Neuronal stem cell (in vitro differentiated cells): ENCODE results near the gene GIGYF1.

Source experiments
- DNase-seq: peaks from one replicate; pipeline ENCODE4 v3.0.0-alpha.2; 2013; ENCODE audit warnings: low spot score
- H2AFZ ChIP-seq: one replicate; pipeline ENCODE4 v1.6.1; 2013; ENCODE audit warnings: mild to moderate bottlenecking, low read length, inconsistent platforms
- H2AK5ac ChIP-seq: 2 replicates; pipeline ENCODE4 v1.6.1; 2013; ENCODE audit warnings: low read depth, mild to moderate bottlenecking, inconsistent platforms, low read length, moderate library complexity, mixed read lengths
- H2BK120ac ChIP-seq: 2 replicates; pipeline ENCODE4 v1.6.1; 2013; ENCODE audit warnings: low read depth, mild to moderate bottlenecking, inconsistent platforms, low read length, moderate library complexity, mixed read lengths
- H2BK12ac ChIP-seq: one replicate; pipeline ENCODE4 v1.6.1; 2013; ENCODE audit warnings: low read length, inconsistent platforms
- H2BK15ac ChIP-seq: 2 replicates; pipeline ENCODE4 v1.6.1; 2013; ENCODE audit warnings: mild to moderate bottlenecking, low read length, inconsistent platforms, mixed read lengths
- H2BK5ac ChIP-seq: one replicate; pipeline ENCODE4 v1.6.1; 2013; ENCODE audit warnings: inconsistent platforms, mild to moderate bottlenecking, low read length, moderate library complexity
- H3K14ac ChIP-seq: one replicate; pipeline ENCODE4 v1.6.1; 2013; ENCODE audit warnings: low read length, inconsistent platforms
- H3K18ac ChIP-seq: 2 replicates; pipeline ENCODE4 v1.6.1; 2013; ENCODE audit warnings: low read length, inconsistent platforms
- H3K23ac ChIP-seq: 2 replicates; pipeline ENCODE4 v1.6.1; 2013; ENCODE audit warnings: low read depth, mild to moderate bottlenecking, mixed read lengths, low read length, inconsistent platforms; ENCODE audit not compliant: poor library complexity
- H3K27ac ChIP-seq: replicated peaks from 3 replicates; pipeline ENCODE4 v1.5.1; 2013; ENCODE audit warnings: low read length, inconsistent platforms
- H3K27me3 ChIP-seq, 3 experiments: 2 replicates each; pipeline ENCODE4 v1.6.1; 2013; ENCODE audit warnings: low read length in 3 of 3, mild to moderate bottlenecking in 2 of 3, inconsistent platforms in 1 of 3, low read depth in 1 of 3, mixed read lengths in 1 of 3, moderate library complexity in 1 of 3; ENCODE audit not compliant: control insufficient read depth in 3 of 3, insufficient read depth in 3 of 3
- H3K36me3 ChIP-seq, 2 donors: replicated peaks in 1 of 2; 2 replicates each; pipeline ENCODE4 v1.6.1; 2013; ENCODE audit warnings: low read length in 2 of 2; ENCODE audit not compliant: control insufficient read depth in 2 of 2, insufficient read depth in 2 of 2
- H3K4ac ChIP-seq: 2 replicates; pipeline ENCODE4 v1.6.1; 2013; ENCODE audit warnings: inconsistent platforms, mild to moderate bottlenecking, low read length, moderate library complexity
- H3K4me1 ChIP-seq, 2 donors: 1 replicate in 1 of 2; 2 replicates in 1 of 2; pipeline ENCODE4 v1.6.1; 2013; ENCODE audit warnings: low read length in 2 of 2, low read depth in 1 of 2; ENCODE audit not compliant: control insufficient read depth in 2 of 2, insufficient read depth in 1 of 2
- H3K4me2 ChIP-seq: one replicate; pipeline ENCODE4 v1.6.1; 2013; ENCODE audit warnings: mild to moderate bottlenecking, low read length, inconsistent platforms; ENCODE audit not compliant: insufficient read depth, poor library complexity, severe bottlenecking
- H3K4me3 ChIP-seq, 2 donors: 2 replicates each; pipeline ENCODE4 v1.5.1; 2013; ENCODE audit warnings: low read length in 2 of 2, mild to moderate bottlenecking in 2 of 2, inconsistent platforms in 1 of 2, moderate library complexity in 1 of 2
- H3K79me1 ChIP-seq: one replicate; pipeline ENCODE4 v1.6.1; 2013; ENCODE audit warnings: low read depth, mild to moderate bottlenecking, inconsistent platforms, low read length, moderate library complexity
- H3K9ac ChIP-seq: one replicate; pipeline ENCODE4 v1.6.1; 2013; ENCODE audit warnings: mild to moderate bottlenecking, low read depth, low read length, inconsistent platforms; ENCODE audit not compliant: poor library complexity
- H3K9me3 ChIP-seq, 2 donors: replicated peaks in 1 of 2; 2 replicates each; pipeline versions ENCODE3 to v1.6.1; 2013; ENCODE audit warnings: low read length in 2 of 2, mild to moderate bottlenecking in 2 of 2, inconsistent platforms in 1 of 2, low read depth in 1 of 2, mixed read lengths in 1 of 2, moderate library complexity in 1 of 2; ENCODE audit not compliant: control insufficient read depth in 2 of 2, insufficient read depth in 1 of 2
- H4K8ac ChIP-seq: one replicate; pipeline ENCODE4 v1.6.1; 2013; ENCODE audit warnings: low read depth, mild to moderate bottlenecking, inconsistent platforms, low read length, moderate library complexity
- H4K91ac ChIP-seq: one replicate; pipeline ENCODE4 v1.6.1; 2013; ENCODE audit warnings: low read length, low read depth, mild to moderate bottlenecking, inconsistent platforms; ENCODE audit not compliant: poor library complexity
- WGBS, 2 donors: extraction: QIAGEN DNeasy Blood & Tissue Kit; methylation state at CpG; one replicate each; pipeline ENCODE4 v1.1.7; 2013; ENCODE audit warnings: missing lambda C conversion rate in 2 of 2, mixed read lengths in 1 of 2; ENCODE audit not compliant: insufficient read length in 2 of 2, insufficient replicate concordance in 1 of 2; ENCODE audit errors: extremely low coverage in 2 of 2; 5-methylcytosine and 5-hydroxymethylcytosine counted together

Gene GIGYF1

GRCh38 chr7:100714725-100715124, 20.7 kb upstream of the GIGYF1 start:
- WGBS, 2 donors: no CpG with 5 or more reads among the region's 8 CpGs
- Histone ChIP-seq H2BK15ac (no peak overlapping the region), H2AK5ac (no peak overlapping the region), H3K14ac (no peak overlapping the region), H3K79me1 (no peaks in the 10 kb centered on the region), H2BK5ac (no peak overlapping the region), H3K27me3 (peaks cover 0 to 6% (median 5%) of the 10 kb centered on the region in 3 experiments), H3K4me1 (peaks cover 0 to 1% of the 10 kb centered on the region in 2 donors), H3K18ac (no peak overlapping the region), H3K4me3 (no peak overlapping the region), H3K9me3 (peaks cover 4% of the 10 kb centered on the region in 2 donors), H3K4me2 (no peak overlapping the region), H3K4ac (no peak overlapping the region), H3K36me3 (no peaks in the 10 kb centered on the region), H3K27ac (no peak overlapping the region), H3K23ac (no peak overlapping the region), H2AFZ (no peak overlapping the region), H3K9ac (peak overlapping the region; percentile 27), H4K8ac (no peak overlapping the region), H2BK12ac (no peak overlapping the region), H4K91ac (no peak overlapping the region), H2BK120ac (no peak overlapping the region)
- DNase-seq: no peak

GRCh38 chr7:100711369-100711768, 17.3 kb upstream of the GIGYF1 start:
- Histone ChIP-seq H3K27ac (no peak overlapping the region), H3K4ac (no peak overlapping the region), H3K4me1 (peaks cover 8 to 9% of the 10 kb centered on the region in 2 donors), H2BK5ac (no peak overlapping the region), H2BK15ac (no peak overlapping the region), H3K18ac (no peak overlapping the region), H3K9me3 (no peaks in the 10 kb centered on the region), H3K14ac (peak overlapping the region; percentile 8), H3K36me3 (peaks cover 10 to 24% of the 10 kb centered on the region in 2 donors), H3K4me3 (no peak overlapping the region), H3K4me2 (peak overlapping the region; percentile 3), H2BK120ac (no peak overlapping the region), H2AK5ac (no peak overlapping the region), H3K9ac (no peak overlapping the region), H3K27me3 (no peaks in the 10 kb centered on the region), H2AFZ (no peak overlapping the region), H4K8ac (no peak overlapping the region), H3K23ac (no peak overlapping the region), H2BK12ac (no peak overlapping the region), H4K91ac (no peak overlapping the region), H3K79me1 (peaks cover 11% of the 10 kb centered on the region)
- DNase-seq: no peak
- WGBS, 2 donors: no CpG with 5 or more reads among the region's 11 CpGs

GRCh38 chr7:100710452-100710851, 16.4 kb upstream of the GIGYF1 start:
- Histone ChIP-seq H2AFZ (no peak overlapping the region), H3K14ac (no peak overlapping the region), H3K4me3 (no peak overlapping the region), H3K79me1 (peaks cover 15% of the 10 kb centered on the region), H2BK15ac (no peak overlapping the region), H4K91ac (no peak overlapping the region), H2BK120ac (no peak overlapping the region), H2AK5ac (no peak overlapping the region), H2BK12ac (no peak overlapping the region), H3K4me1 (peaks cover 8% of the 10 kb centered on the region in 2 donors), H3K4ac (no peak overlapping the region), H2BK5ac (no peak overlapping the region), H3K27me3 (no peaks in the 10 kb centered on the region), H3K18ac (no peak overlapping the region), H3K4me2 (no peak overlapping the region), H3K9ac (no peak overlapping the region), H3K27ac (no peak overlapping the region), H4K8ac (no peak overlapping the region), H3K23ac (no peak overlapping the region), H3K9me3 (no peaks in the 10 kb centered on the region), H3K36me3 (peaks cover 10 to 24% of the 10 kb centered on the region in 2 donors)
- DNase-seq: no peak
- WGBS, 2 donors: no CpG with 5 or more reads among the region's 4 CpGs

- DNase-seq: no peak
- no peak overlapping the region for H3K4ac ChIP-seq
These were observed 14.3 kb upstream of the GIGYF1 start for GRCh38 chr7:100708395-100708794.

More at GRCh38 chr7:100708395-100708794, 14.3 kb upstream of the GIGYF1 start:
- H3K36me3 ChIP-seq: peaks cover 10 to 24% of the 10 kb centered on the region in 2 donors
- H3K18ac ChIP-seq: no peak overlapping the region
- no peak overlapping the region for H2BK15ac ChIP-seq
- H3K4me1 ChIP-seq: peaks cover 10 to 12% of the 10 kb centered on the region in 2 donors
- H3K9me3 ChIP-seq: no peaks in the 10 kb centered on the region
- no peak overlapping the region for H2AK5ac ChIP-seq
- no peak overlapping the region for H4K91ac ChIP-seq
- no peak overlapping the region for H4K8ac ChIP-seq
- no peak overlapping the region for H2BK5ac ChIP-seq
- no peak overlapping the region for H3K4me3 ChIP-seq
- no peak overlapping the region for H3K23ac ChIP-seq
- no peak overlapping the region for H2BK12ac ChIP-seq
- H2BK120ac ChIP-seq: no peak overlapping the region
- no peak overlapping the region for H2AFZ ChIP-seq
- H3K4me2 ChIP-seq: no peak overlapping the region
- H3K14ac ChIP-seq: no peak overlapping the region
- no peak overlapping the region for H3K9ac ChIP-seq
- no peak overlapping the region for H3K27ac ChIP-seq
- H3K27me3 ChIP-seq: no peaks in the 10 kb centered on the region
- peaks cover 15% of the 10 kb centered on the region for H3K79me1 ChIP-seq
- no CpG with 5 or more reads among the region's 6 CpGs for WGBS, 2 donors
